CD4-positive, alpha-beta T cell (primary cell): Measurements from ENCODE around the gene SYT14. TPM values are rescaled to one million over a fixed set of nuclear protein-coding genes. Genes with fewer than 3 reads are reported as not detected.
"Not testable (repeated sequence)": the region's sequence is repeated elsewhere in the genome, so short reads cannot be mapped to it uniquely, and the experiment has no call there.

Source experiments
- ATAC-seq: fragments of 200-7000 bp; cut with Tn5 transposase; one replicate; pipeline ENCODE4 v1.10.0; 2022; ENCODE audit warnings: mild to moderate bottlenecking; ENCODE audit not compliant: poor library complexity
- CTCF ChIA-PET: fragments of 350-600 bp; sonication (Branson Sonifier 250); formaldehyde crosslinking; loops from one replicate; lab custom pipeline; 2021; ENCODE audit warnings: antibody characterized with exemption, inconsistent platforms; lab: Charles Lee
- POLR2A ChIA-PET: fragments of 350-600 bp; sonication (Branson Sonifier 250); formaldehyde crosslinking; loops from one replicate; lab custom pipeline; 2021; ENCODE audit warnings: antibody characterized with exemption, inconsistent platforms; lab: Charles Lee
- DNase-seq, 14 experiments: peaks; one replicate each; pipeline ENCODE4 v3.0.0-alpha.2; 2013 to 2020; ENCODE audit warnings: mixed read lengths in 2 of 14
- H3K27ac ChIP-seq, 2 donors: one replicate each; pipeline versions ENCODE4 v1.5.1 to v1.7.0; 2013; ENCODE audit warnings: low read length in 2 of 2, low read depth in 1 of 2, mild to moderate bottlenecking in 1 of 2
- H3K27me3 ChIP-seq, 2 experiments: 1 replicate in 1 of 2; 2 replicates in 1 of 2; pipeline versions ENCODE4 v1.6.1 to v1.7.0; 2013; ENCODE audit warnings: low read length in 2 of 2, control low read depth in 1 of 2, mild to moderate bottlenecking in 1 of 2, moderate library complexity in 1 of 2; ENCODE audit not compliant: insufficient read depth in 2 of 2, control insufficient read depth in 1 of 2
- H3K36me3 ChIP-seq: one replicate; pipeline ENCODE4 v1.6.1; 2013; ENCODE audit warnings: low read length, control low read depth; ENCODE audit not compliant: insufficient read depth
- H3K4me1 ChIP-seq: one replicate; pipeline ENCODE4 v1.6.1; 2013; ENCODE audit warnings: low read length, control low read depth; ENCODE audit not compliant: insufficient read depth
- H3K4me3 ChIP-seq: one replicate; pipeline ENCODE4 v1.5.1; 2013; ENCODE audit warnings: mild to moderate bottlenecking, low read length, moderate library complexity
- H3K9me3 ChIP-seq, 2 experiments: 1 replicate in 1 of 2; 2 replicates in 1 of 2; pipeline versions ENCODE4 v1.6.1 to v1.7.0; 2013; ENCODE audit warnings: low read length in 2 of 2, mild to moderate bottlenecking in 2 of 2, control low read depth in 1 of 2, moderate library complexity in 1 of 2; ENCODE audit not compliant: control insufficient read depth in 1 of 2, insufficient read depth in 1 of 2
- H3K27ac Mint-ChIP-seq: one replicate; pipeline ENCODE4 v1.8.0; 2020; ENCODE audit warnings: mixed read lengths
- H3K27me3 Mint-ChIP-seq: one replicate; pipeline ENCODE4 v1.8.0; 2021; ENCODE audit warnings: mixed read lengths
- H3K36me3 Mint-ChIP-seq: one replicate; pipeline ENCODE4 v1.8.0; 2021; ENCODE audit warnings: low read depth, mixed read lengths
- H3K4me1 Mint-ChIP-seq: one replicate; pipeline ENCODE4 v1.8.0; 2021; ENCODE audit warnings: low read depth, mixed read lengths
- H3K4me3 Mint-ChIP-seq: one replicate; pipeline ENCODE4 v1.8.0; 2020; ENCODE audit warnings: mild to moderate bottlenecking, mixed read lengths
- H3K9me3 Mint-ChIP-seq: one replicate; pipeline ENCODE4 v1.8.0; 2020; ENCODE audit warnings: mixed read lengths
- intact Hi-C, 2 experiments: fragments of 100-400 bp; cut with DNase I in 1 of 2; cut with micrococcal nuclease in 1 of 2; formaldehyde crosslinking; loops; one replicate each; pipeline versions ENCODE4 v1.15.1 to v1.9.0; 2023 to 2025; cut with DNase I, micrococcal nuclease
- total RNA-seq, 174 experiments: library from RNA in 2 of 174; stranded (reverse) in 2 of 174; gene quantifications; one replicate each; pipeline ENCODE4 v1.2.3 and lab custom pipeline; 2021 to 2026
- TF ChIP-seq, protein P1 (sequence below): fragments of 200-600 bp; IDR thresholded peaks from one replicate; pipeline ENCODE4 v1.8.0; 2022; ENCODE audit warnings: antibody characterized with exemption, mild to moderate bottlenecking

Gene SYT14
- total RNA-seq, 2 experiments from 2014 or later = not detected

DNA sequence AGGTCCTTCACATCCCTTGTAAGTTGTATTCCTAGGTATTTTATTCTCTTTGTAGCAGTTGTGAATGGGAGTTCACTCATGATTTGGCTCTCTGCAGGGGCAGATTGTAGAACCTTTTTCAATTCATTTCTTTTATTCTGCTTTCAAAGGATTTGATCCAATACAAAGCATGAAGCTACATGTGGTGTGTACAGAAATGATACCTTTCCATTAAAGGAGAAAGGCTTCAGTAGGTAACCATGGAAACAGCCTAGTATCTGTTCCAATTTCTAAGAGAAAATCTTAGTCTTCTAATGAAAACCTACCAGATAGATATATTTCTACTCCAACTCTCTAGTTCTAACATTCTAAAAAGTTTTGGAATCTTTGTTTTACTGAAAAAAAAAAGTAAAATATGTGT lies 105.0 kb downstream of the SYT14 start:
- no peaks in the 10 kb centered on the region for H3K36me3 ChIP-seq
- Mint-ChIP-seq H3K9me3 (peaks cover 11% of the 10 kb centered on the region), H3K36me3 (no peaks in the 10 kb centered on the region), H3K4me1 (no peaks in the 10 kb centered on the region), H3K27me3 (peaks cover 6% of the 10 kb centered on the region), H3K4me3 (no peak overlapping the region), H3K27ac (no peak overlapping the region)
- H3K27me3 ChIP-seq = no peaks in the 10 kb centered on the region
- CTCF ChIA-PET = no interaction called here
- no peak for ATAC-seq
- POLR2A ChIA-PET = no interaction called here
- H3K27ac ChIP-seq = no peak overlapping the region
- H3K4me3 ChIP-seq = no peak overlapping the region
- intact Hi-C loops = no loop called here
- H3K4me1 ChIP-seq = no peaks in the 10 kb centered on the region
- no peak for DNase-seq
- H3K9me3 ChIP-seq = peaks cover 0 to 7% of the 10 kb centered on the region in 2 experiments
- TF ChIP-seq, protein P1, sequence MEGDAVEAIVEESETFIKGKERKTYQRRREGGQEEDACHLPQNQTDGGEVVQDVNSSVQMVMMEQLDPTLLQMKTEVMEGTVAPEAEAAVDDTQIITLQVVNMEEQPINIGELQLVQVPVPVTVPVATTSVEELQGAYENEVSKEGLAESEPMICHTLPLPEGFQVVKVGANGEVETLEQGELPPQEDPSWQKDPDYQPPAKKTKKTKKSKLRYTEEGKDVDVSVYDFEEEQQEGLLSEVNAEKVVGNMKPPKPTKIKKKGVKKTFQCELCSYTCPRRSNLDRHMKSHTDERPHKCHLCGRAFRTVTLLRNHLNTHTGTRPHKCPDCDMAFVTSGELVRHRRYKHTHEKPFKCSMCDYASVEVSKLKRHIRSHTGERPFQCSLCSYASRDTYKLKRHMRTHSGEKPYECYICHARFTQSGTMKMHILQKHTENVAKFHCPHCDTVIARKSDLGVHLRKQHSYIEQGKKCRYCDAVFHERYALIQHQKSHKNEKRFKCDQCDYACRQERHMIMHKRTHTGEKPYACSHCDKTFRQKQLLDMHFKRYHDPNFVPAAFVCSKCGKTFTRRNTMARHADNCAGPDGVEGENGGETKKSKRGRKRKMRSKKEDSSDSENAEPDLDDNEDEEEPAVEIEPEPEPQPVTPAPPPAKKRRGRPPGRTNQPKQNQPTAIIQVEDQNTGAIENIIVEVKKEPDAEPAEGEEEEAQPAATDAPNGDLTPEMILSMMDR = no peak

DNA sequence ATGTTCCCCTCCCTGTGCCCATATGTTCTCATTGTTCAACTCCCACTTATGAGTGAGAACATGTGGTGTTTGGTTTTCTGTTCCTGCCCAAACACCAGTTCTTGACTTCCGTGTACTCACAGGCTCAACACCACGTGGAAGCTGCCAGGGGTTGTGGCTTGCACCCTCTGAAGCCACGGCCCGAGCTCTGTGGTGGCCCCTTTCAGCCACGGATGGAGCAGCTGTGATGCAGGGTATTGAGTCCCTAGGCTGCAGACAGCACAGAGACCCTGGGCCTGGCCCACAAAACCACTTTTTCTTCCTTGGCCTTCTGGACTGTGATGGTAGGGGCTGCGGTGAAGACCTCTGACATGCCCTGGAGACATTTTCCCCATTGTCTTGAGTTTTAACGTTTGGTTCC lies 111.6 kb downstream of the SYT14 start:
- no peak for ATAC-seq
- H3K36me3 Mint-ChIP-seq = no peaks in the 10 kb centered on the region

DNA sequence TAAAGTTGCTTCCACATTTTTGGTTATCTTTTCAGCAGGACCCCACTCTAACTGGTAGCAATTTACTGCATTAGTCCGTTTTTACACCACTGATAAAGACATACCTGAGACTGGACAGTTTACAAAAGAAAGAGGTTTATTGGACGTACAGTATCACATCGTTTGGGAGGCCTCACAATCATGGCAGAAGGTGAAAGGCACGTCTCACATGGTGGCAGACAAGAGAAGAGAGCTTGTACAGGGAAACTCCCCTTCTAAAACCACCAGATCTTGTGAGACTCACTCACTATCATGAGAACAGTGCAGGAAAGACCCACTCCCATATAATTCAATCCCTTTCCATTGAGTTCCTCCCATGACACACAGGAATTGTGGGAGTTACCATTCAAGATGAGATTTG lies 112.5 kb downstream of the SYT14 start:
- ATAC-seq, H3K27me3 Mint-ChIP-seq, H3K9me3 Mint-ChIP-seq, H3K4me3 ChIP-seq, H3K4me1 Mint-ChIP-seq, H3K27me3 ChIP-seq, H3K36me3 ChIP-seq, H3K4me3 Mint-ChIP-seq, intact Hi-C loops, DNase-seq, H3K27ac ChIP-seq, POLR2A ChIA-PET, CTCF ChIA-PET, H3K27ac Mint-ChIP-seq, H3K4me1 ChIP-seq, H3K36me3 Mint-ChIP-seq: not testable (repeated sequence)
- H3K9me3 ChIP-seq = peaks cover 0 to 12% of the 10 kb centered on the region in 2 experiments

More for the DNA sequence above, 111.6 kb downstream of the SYT14 start:
- H3K27me3 Mint-ChIP-seq = no peaks in the 10 kb centered on the region
- intact Hi-C loops = loop anchor here in 1 of 2 experiments (5.0 kb wide), 1 partner anchor 422 kb away; no protein-coding TSS in a partner anchor
- TF ChIP-seq, protein P1 = no peak
- no peaks in the 10 kb centered on the region for H3K4me1 ChIP-seq
- no peaks in the 10 kb centered on the region for H3K36me3 ChIP-seq
- H3K9me3 Mint-ChIP-seq = no peaks in the 10 kb centered on the region
- no peaks in the 10 kb centered on the region for H3K4me1 Mint-ChIP-seq
- ChIA-PET CTCF (no interaction called here), POLR2A (no interaction called here)
- H3K4me3 ChIP-seq = no peak overlapping the region
- peaks cover 0 to 12% of the 10 kb centered on the region in 2 experiments for H3K9me3 ChIP-seq
- no peak overlapping the region for H3K4me3 Mint-ChIP-seq
- H3K27me3 ChIP-seq = no peaks in the 10 kb centered on the region
- H3K27ac Mint-ChIP-seq = no peak overlapping the region
- DNase-seq = no peak
- H3K27ac ChIP-seq = no peak overlapping the region

DNA sequence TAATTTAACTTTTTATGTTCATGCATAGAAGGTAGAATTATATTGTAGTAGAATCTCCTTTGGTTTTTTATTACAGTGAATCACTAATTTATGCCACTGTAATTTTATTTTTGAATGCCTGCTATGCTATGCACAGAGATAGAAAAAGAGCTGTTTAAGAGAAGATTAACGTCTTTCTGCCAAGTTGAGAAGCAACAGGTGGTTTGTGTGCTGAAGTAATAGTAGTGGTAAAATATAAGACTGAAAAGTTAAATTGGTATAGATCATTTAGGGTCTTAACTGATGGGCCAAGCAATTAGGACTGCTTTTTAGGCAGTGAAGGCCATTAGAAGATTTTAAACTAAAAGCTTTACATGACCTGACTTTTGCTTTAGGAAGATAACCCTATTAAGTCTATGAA lies 115.1 kb downstream of the SYT14 start:
- Histone ChIP-seq H3K9me3 (peaks cover 0 to 12% of the 10 kb centered on the region in 2 experiments), H3K4me1 (no peaks in the 10 kb centered on the region), H3K4me3 (no peak overlapping the region), H3K27me3 (peaks cover 0 to 2% of the 10 kb centered on the region in 2 experiments), H3K27ac (no peak overlapping the region), H3K36me3 (no peaks in the 10 kb centered on the region)
- no peak overlapping the region for H3K4me3 Mint-ChIP-seq
- H3K4me1 Mint-ChIP-seq = no peaks in the 10 kb centered on the region
- peaks cover 11% of the 10 kb centered on the region for H3K27me3 Mint-ChIP-seq
- intact Hi-C loops = no loop called here
- ChIA-PET POLR2A (no interaction called here), CTCF (no interaction called here)
- H3K9me3 Mint-ChIP-seq = no peaks in the 10 kb centered on the region
- DNase-seq = no peak
- no peak overlapping the region for H3K27ac Mint-ChIP-seq
- TF ChIP-seq, protein P1 = no peak
- H3K36me3 Mint-ChIP-seq = no peaks in the 10 kb centered on the region
- ATAC-seq = no peak
